CD14-positive monocyte (primary cell): ENCODE data around the gene SUPT4H1. TPM values are rescaled to one million over a fixed set of nuclear protein-coding genes. Genes with fewer than 3 reads are reported as not detected.
A peak's percentile ranks its signal among the peaks of the same experiment; 100 is the strongest.

Experiments
- DNase-seq, 3 donors: peaks; one replicate each; pipeline ENCODE4 v3.0.0-alpha.2; 2011 to 2022
- H2AFZ ChIP-seq: 2 replicates; pipeline ENCODE4 v1.6.0; 2012; ENCODE audit warnings: mild to moderate bottlenecking, low read depth, low read length, inconsistent platforms; ENCODE audit not compliant: insufficient read depth, poor library complexity, severe bottlenecking
- H3K27ac ChIP-seq, 2 donors: 1 replicate in 1 of 2; 2 replicates in 1 of 2; pipeline ENCODE4 v1.5.1; 2012 to 2013; ENCODE audit warnings: low read length in 2 of 2, control low read depth in 1 of 2, inconsistent platforms in 1 of 2, low read depth in 1 of 2, mild to moderate bottlenecking in 1 of 2
- H3K27me3 ChIP-seq, 2 donors: one replicate each; pipeline versions ENCODE4 v1.6.0 to v1.6.1; 2011 to 2013; ENCODE audit warnings: low read length in 2 of 2; ENCODE audit not compliant: control insufficient read depth in 2 of 2, insufficient read depth in 2 of 2
- H3K36me3 ChIP-seq, 2 donors: replicated peaks in 1 of 2; 1 replicate in 1 of 2; 2 replicates in 1 of 2; pipeline versions ENCODE4 v1.5.1 to v1.6.1; 2012 to 2013; ENCODE audit warnings: low read length in 2 of 2, control low read depth in 1 of 2, inconsistent platforms in 1 of 2, mild to moderate bottlenecking in 1 of 2; ENCODE audit not compliant: insufficient read depth in 2 of 2, control insufficient read depth in 1 of 2
- H3K4me1 ChIP-seq, 2 donors: 1 replicate in 1 of 2; 2 replicates in 1 of 2; pipeline versions ENCODE4 v1.5.1 to v1.6.1; 2012 to 2013; ENCODE audit warnings: low read length in 2 of 2, control low read depth in 1 of 2, inconsistent platforms in 1 of 2, mild to moderate bottlenecking in 1 of 2, moderate library complexity in 1 of 2; ENCODE audit not compliant: insufficient read depth in 2 of 2, control insufficient read depth in 1 of 2
- H3K4me2 ChIP-seq: replicated peaks from 2 replicates; pipeline ENCODE3; 2012; ENCODE audit warnings: low read length, moderate library complexity, mild to moderate bottlenecking; ENCODE audit not compliant: poor library complexity, severe bottlenecking; ENCODE audit errors: extremely low read depth
- H3K4me3 ChIP-seq, 3 experiments: fragments of 200-600 bp in 1 of 3; sonication (generic) in 1 of 3; replicated peaks in 1 of 3; 1 replicate in 2 of 3; 2 replicates in 1 of 3; pipeline ENCODE4 v1.5.1; 2011 to 2013; ENCODE audit warnings: low read length in 3 of 3, mild to moderate bottlenecking in 3 of 3, control low read depth in 2 of 3, low read depth in 2 of 3, inconsistent platforms in 1 of 3, moderate library complexity in 1 of 3
- H3K79me2 ChIP-seq: 2 replicates; pipeline ENCODE4 v1.6.0; 2012; ENCODE audit warnings: mild to moderate bottlenecking, control low read depth, inconsistent platforms, low read length, moderate library complexity; ENCODE audit not compliant: insufficient read depth
- H3K9ac ChIP-seq: 2 replicates; pipeline ENCODE4 v1.6.0; 2017; ENCODE audit warnings: low read length, mild to moderate bottlenecking; ENCODE audit not compliant: insufficient read depth, poor library complexity, severe bottlenecking
- H3K9me3 ChIP-seq, 2 donors: replicated peaks in 1 of 2; 1 replicate in 1 of 2; 2 replicates in 1 of 2; pipeline versions ENCODE4 v1.5.1 to v1.6.1; 2012 to 2013; ENCODE audit warnings: low read length in 2 of 2, control low read depth in 1 of 2; ENCODE audit not compliant: control insufficient read depth in 1 of 2, insufficient read depth in 1 of 2
- H4K20me1 ChIP-seq: 2 replicates; pipeline ENCODE4 v1.6.0; 2012; ENCODE audit warnings: mild to moderate bottlenecking, low read length, control low read depth, moderate library complexity; ENCODE audit not compliant: insufficient read depth
- H3K27ac Mint-ChIP-seq, 7 donors: one replicate each; pipeline ENCODE4 v1.8.0; 2020; ENCODE audit warnings: mild to moderate bottlenecking in 7 of 7, mixed read lengths in 7 of 7, moderate library complexity in 6 of 7, inconsistent platforms in 2 of 7
- H3K27me3 Mint-ChIP-seq, 3 donors: one replicate each; pipeline ENCODE4 v1.8.0; 2021 to 2022; ENCODE audit warnings: low read depth in 3 of 3, mild to moderate bottlenecking in 3 of 3, mixed read lengths in 3 of 3, moderate library complexity in 3 of 3, inconsistent platforms in 1 of 3
- H3K36me3 Mint-ChIP-seq, 2 donors: one replicate each; pipeline ENCODE4 v1.8.0; 2020; ENCODE audit warnings: mixed read lengths in 2 of 2, inconsistent platforms in 1 of 2, mild to moderate bottlenecking in 1 of 2
- H3K4me1 Mint-ChIP-seq: one replicate; pipeline ENCODE4 v1.8.0; 2020; ENCODE audit warnings: mild to moderate bottlenecking, mixed read lengths
- H3K4me3 Mint-ChIP-seq, 2 donors: one replicate each; pipeline ENCODE4 v1.8.0; 2020; ENCODE audit warnings: mild to moderate bottlenecking in 2 of 2, mixed read lengths in 2 of 2, moderate library complexity in 1 of 2
- H3K9me3 Mint-ChIP-seq, 7 donors: one replicate each; pipeline ENCODE4 v1.8.0; 2020 to 2022; ENCODE audit warnings: mixed read lengths in 7 of 7, mild to moderate bottlenecking in 6 of 7, moderate library complexity in 6 of 7, inconsistent platforms in 2 of 7
- CTCF ChIP-seq: fragments of 200-600 bp; IDR thresholded peaks from one replicate; pipeline ENCODE4 v1.8.0; 2022; ENCODE audit warnings: antibody characterized with exemption, mild to moderate bottlenecking
- WGBS: methylation state at CpG from one replicate; pipeline ENCODE4 v1.1.5; 2013; ENCODE audit warnings: missing lambda C conversion rate; ENCODE audit not compliant: insufficient coverage; 5-methylcytosine and 5-hydroxymethylcytosine counted together
- intact Hi-C, 2 donors: fragments of 100-400 bp; cut with micrococcal nuclease; formaldehyde crosslinking; loops; one replicate each; pipeline versions ENCODE4 v1.15.0 to v1.15.1; 2023
- polyA plus RNA-seq, 3 donors: library from polyadenylated mRNA; depleted of rRNA in 1 of 3; unstranded in 2 of 3; stranded (reverse) in 1 of 3; fragments of 300-500 nt in 2 of 3; fragments of >200 nt in 1 of 3; fragmentation: Illumina TruSeq in 2 of 3; gene quantifications; 1 replicate in 2 of 3; 2 replicates in 1 of 3; pipeline ENCODE4 v1.2.3, GENCODE V29; 2012 to 2021

Gene SUPT4H1
- polyA plus RNA-seq, 3 donors: 144 to 251 (median 241) TPM

- H3K9me3 Mint-ChIP-seq: peaks cover 0 to 4% (median 0%) of the 10 kb centered on the region in 7 donors
- intact Hi-C loops: loop anchor here (2.0 to 10.0 kb wide), 6 partner anchors 47 to 130 kb away; partner anchors contain the start of gene RNF43 (in 2 of the 2)
- no peaks in the 10 kb centered on the region for H3K9me3 ChIP-seq
- H3K27me3 ChIP-seq: no peaks in the 10 kb centered on the region
- no peak overlapping the region for H3K27ac Mint-ChIP-seq
- no peaks in the 10 kb centered on the region for H3K36me3 ChIP-seq
- no peak overlapping the region for H2AFZ ChIP-seq
- H3K4me1 ChIP-seq: no peaks in the 10 kb centered on the region
- no peaks in the 10 kb centered on the region for H4K20me1 ChIP-seq
- H3K4me3 ChIP-seq: no peak overlapping the region
- no peak overlapping the region for H3K27ac ChIP-seq
- H3K79me2 ChIP-seq: no peaks in the 10 kb centered on the region
- H3K27me3 Mint-ChIP-seq: peaks cover 17 to 41% (median 30%) of the 10 kb centered on the region in 3 donors
- H3K4me2 ChIP-seq: no peak overlapping the region
- TF ChIP-seq CTCF: peak; percentile 88
- 0% methylated on average over 1 of the region's 5 CpGs for WGBS
- peaks cover 14% of the 10 kb centered on the region for H3K4me1 Mint-ChIP-seq
- H3K4me3 Mint-ChIP-seq: no peak overlapping the region
- DNase-seq: peak in 2 of 3 donors; percentile 66 to 67
- no peak overlapping the region for H3K9ac ChIP-seq
- H3K36me3 Mint-ChIP-seq: peaks cover 8 to 14% of the 10 kb centered on the region in 2 donors
Measured at GRCh38 chr17:58317421-58318064, 34.5 kb downstream of the SUPT4H1 start.

DNA sequence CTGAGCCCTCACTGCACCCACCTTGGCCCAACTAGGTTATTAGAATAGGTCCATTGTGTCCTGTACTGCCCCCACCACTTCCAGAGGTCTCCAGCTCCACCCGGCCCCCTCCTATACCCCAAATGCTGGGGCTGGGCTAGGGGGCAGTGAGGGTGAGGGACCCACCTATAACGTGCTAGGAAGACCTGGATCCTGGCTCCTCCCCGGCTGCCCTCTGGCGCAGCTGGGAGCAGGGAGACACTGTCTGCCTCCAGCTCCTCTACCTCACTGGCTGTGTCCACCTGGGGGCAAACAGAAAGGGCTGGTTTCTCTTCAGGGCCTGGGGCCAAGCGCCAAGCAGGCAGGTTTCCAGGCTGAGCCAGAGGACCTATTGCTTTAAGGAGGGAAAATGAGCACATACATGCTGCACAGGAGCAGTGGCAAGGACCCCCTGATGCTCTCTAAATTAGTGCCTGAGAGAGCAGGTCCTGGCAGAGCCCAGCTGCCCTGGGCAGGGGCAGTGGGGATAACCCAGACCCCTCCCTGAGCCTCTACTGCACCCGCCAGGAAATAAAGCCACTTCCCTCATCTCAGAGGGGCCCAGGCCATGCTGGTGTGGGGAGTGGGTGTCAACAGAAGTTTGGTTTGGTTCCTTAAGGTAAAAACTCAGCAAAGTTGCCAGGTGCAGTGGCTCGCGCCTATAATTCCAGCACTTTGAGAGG lies 35.6 kb downstream of the SUPT4H1 start:
- Histone ChIP-seq H2AFZ (no peak overlapping the region), H3K27ac (no peak overlapping the region), H4K20me1 (no peaks in the 10 kb centered on the region), H3K4me2 (no peak overlapping the region), H3K79me2 (no peaks in the 10 kb centered on the region), H3K9ac (no peak overlapping the region), H3K4me3 (no peak overlapping the region), H3K36me3 (no peaks in the 10 kb centered on the region), H3K9me3 (no peaks in the 10 kb centered on the region), H3K27me3 (no peaks in the 10 kb centered on the region), H3K4me1 (no peaks in the 10 kb centered on the region)
- Mint-ChIP-seq H3K36me3 (peaks cover under 1 to 3% of the 10 kb centered on the region in 2 donors), H3K9me3 (peaks cover 0 to 2% (median 0%) of the 10 kb centered on the region in 7 donors), H3K4me3 (no peak overlapping the region), H3K27me3 (peaks cover 9 to 31% (median 23%) of the 10 kb centered on the region in 3 donors), H3K27ac (no peak overlapping the region), H3K4me1 (peaks cover 14% of the 10 kb centered on the region)
- TF ChIP-seq CTCF: no peak
- intact Hi-C loops: loop anchor here (2.0 to 10.0 kb wide), 6 partner anchors 48 to 131 kb away; partner anchors contain the start of gene RNF43 (in 2 of the 2)
- WGBS: 82% methylated on average over 2 of the region's 8 CpGs
- DNase-seq: no peak
